Measurements from ENCODE around the gene PDE6A. TPM values are rescaled to one million over a fixed set of nuclear protein-coding genes. Genes with fewer than 3 reads are reported as not detected.

PDE6A gene
- total and polyA plus RNA-seq, 5 experiments from 2014 or later: not detected

DNA sequence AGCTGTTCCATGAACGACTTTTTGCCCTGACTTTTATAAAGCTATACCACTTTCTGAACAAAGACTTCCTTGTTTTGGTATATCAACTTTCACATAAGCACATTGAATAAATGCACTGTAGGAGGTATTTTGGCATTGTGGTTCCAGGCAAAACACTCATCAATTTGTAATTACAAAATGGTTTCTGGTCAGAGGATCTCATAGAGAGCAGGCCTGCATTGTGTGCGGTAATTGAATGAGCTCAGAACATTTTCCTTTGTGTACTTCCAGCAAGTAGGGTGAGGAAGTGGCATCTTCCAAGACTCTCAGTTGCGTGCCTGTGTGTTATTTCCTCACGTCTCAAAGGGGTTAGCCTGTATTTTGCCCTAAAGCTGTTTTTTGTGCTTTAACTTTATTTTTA is 89.2 kb downstream of the PDE6A start:
- Mint-ChIP-seq H3K36me3 (no peaks in the 10 kb centered on the region), H3K4me1 (peaks cover 0 to 7% (median under 1%) of the 10 kb centered on the region in 4 donors), H3K27me3 (no peaks in the 10 kb centered on the region), H3K27ac (peak overlapping the region in 1 of 10 donors; percentile 46), H3K9me3 (no peaks in the 10 kb centered on the region), H3K4me3 (no peak overlapping the region)
- no peak for ATAC-seq
- DNase-seq: no peak
- POLR2A ChIA-PET: no interaction called here

GRCh38 chr5:149854866-149855265 is 89.7 kb downstream of the PDE6A start:
- Mint-ChIP-seq H3K9me3 (no peaks in the 10 kb centered on the region), H3K4me3 (no peak overlapping the region), H3K27ac (peak overlapping the region in 1 of 10 donors; percentile 41), H3K36me3 (peaks cover 0 to 2% (median 0%) of the 10 kb centered on the region in 3 donors), H3K27me3 (no peaks in the 10 kb centered on the region), H3K4me1 (peaks cover 0 to 7% (median 0%) of the 10 kb centered on the region in 4 donors)
- no peak for DNase-seq
- ATAC-seq: no peak
- POLR2A ChIA-PET: no interaction called here

- no peak for ATAC-seq
- POLR2A ChIA-PET: no interaction called here
- no peaks in the 10 kb centered on the region for H3K9me3 Mint-ChIP-seq
- H3K27me3 Mint-ChIP-seq: no peaks in the 10 kb centered on the region
- DNase-seq: no peak
- no peak overlapping the region for H3K27ac Mint-ChIP-seq
- peaks cover 0 to 7% (median 0%) of the 10 kb centered on the region in 4 donors for H3K4me1 Mint-ChIP-seq
- H3K4me3 Mint-ChIP-seq: no peak overlapping the region
- peaks cover 0 to 13% (median 3%) of the 10 kb centered on the region in 3 donors for H3K36me3 Mint-ChIP-seq
Observed at GRCh38 chr5:149853701-149854100, 90.9 kb downstream of the PDE6A start.

- peaks cover 0 to 17% (median 3%) of the 10 kb centered on the region in 3 donors for H3K36me3 Mint-ChIP-seq
- H3K27ac Mint-ChIP-seq: no peak overlapping the region
- POLR2A ChIA-PET: no interaction called here
- ATAC-seq (no peak), DNase-seq (no peak)
- H3K9me3 Mint-ChIP-seq: no peaks in the 10 kb centered on the region
- peaks cover 0 to 7% (median 0%) of the 10 kb centered on the region in 4 donors for H3K4me1 Mint-ChIP-seq
- H3K27me3 Mint-ChIP-seq: no peaks in the 10 kb centered on the region
- H3K4me3 Mint-ChIP-seq: no peak overlapping the region
Observed at GRCh38 chr5:149853331-149853648, 91.3 kb downstream of the PDE6A start.

DNA sequence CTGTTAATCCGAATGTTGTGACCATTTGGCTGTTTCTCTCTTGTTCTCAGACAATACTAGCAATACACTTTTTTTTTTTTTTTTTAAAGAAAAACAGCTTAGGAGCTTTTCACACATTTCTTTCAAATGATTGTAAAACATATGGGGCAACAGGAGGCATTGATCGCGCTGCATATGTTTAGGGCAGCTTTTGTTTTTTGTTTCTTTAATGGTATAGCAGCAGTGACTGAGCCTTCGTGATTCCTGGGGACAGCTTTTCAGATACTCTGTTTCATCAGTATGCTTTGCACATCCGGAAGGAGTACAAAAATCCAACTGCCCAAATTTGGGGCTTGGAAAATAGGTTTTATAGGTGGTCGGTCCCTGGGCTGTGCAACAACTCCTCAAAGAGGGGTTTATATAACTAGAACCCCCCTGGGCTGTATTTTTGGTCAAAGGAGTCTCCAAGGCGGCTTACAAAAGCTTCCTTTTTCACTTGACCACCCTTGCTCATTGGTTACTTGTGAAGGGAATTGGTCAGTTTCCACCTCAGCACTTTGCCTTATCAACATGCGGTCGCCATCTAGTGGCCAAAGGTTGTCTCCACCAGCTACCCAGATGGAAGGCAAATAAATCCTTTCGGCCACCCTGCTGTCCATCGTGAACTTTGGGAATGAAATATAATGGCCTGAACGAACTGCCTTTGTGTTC is 91.8 kb downstream of the PDE6A start:
- ATAC-seq (no peak), DNase-seq (peak in 5 of 10 donors; percentile 9 to 21 (median 17))
- no peak overlapping the region for H3K4me3 Mint-ChIP-seq
- no peaks in the 10 kb centered on the region for H3K9me3 Mint-ChIP-seq
- peaks cover 0 to 7% (median 0%) of the 10 kb centered on the region in 4 donors for H3K4me1 Mint-ChIP-seq
- H3K27ac Mint-ChIP-seq: no peak overlapping the region
- POLR2A ChIA-PET: no interaction called here
- H3K27me3 Mint-ChIP-seq: no peaks in the 10 kb centered on the region
- H3K36me3 Mint-ChIP-seq: peaks cover 0 to 22% (median 3%) of the 10 kb centered on the region in 3 donors

DNA sequence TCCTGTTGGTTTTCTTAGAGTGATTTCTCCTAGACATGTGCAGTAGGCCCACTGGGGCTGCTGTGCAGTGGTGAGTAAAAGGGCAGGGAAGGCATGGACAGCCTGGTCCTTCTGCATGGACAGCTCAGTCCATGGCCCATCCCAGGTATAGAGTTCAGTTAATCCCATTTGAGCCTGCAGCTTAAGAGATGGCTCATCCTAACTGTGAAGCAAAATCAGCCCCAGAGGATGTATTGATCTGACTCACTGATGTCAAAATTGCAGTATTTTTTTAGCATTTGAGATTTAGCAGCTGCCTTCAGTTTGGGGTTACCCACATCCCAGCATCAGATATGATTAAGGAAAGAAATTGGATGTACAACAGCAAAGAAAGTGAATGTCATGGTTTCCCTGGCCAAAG is 93.4 kb downstream of the PDE6A start:
- no peaks in the 10 kb centered on the region for H3K27me3 Mint-ChIP-seq
- no peaks in the 10 kb centered on the region for H3K9me3 Mint-ChIP-seq
- POLR2A ChIA-PET: interaction anchor here (0.5 kb wide), 1 partner anchor 124 kb away, joined by 3 read pairs; no protein-coding TSS in a partner anchor
- ATAC-seq (no peak), DNase-seq (no peak)
- H3K27ac Mint-ChIP-seq: peak overlapping the region in 3 of 10 donors; percentile 11 to 30 (median 14)
- H3K4me1 Mint-ChIP-seq: peaks cover 0 to 2% (median 0%) of the 10 kb centered on the region in 4 donors
- no peak overlapping the region for H3K4me3 Mint-ChIP-seq
- peaks cover 0 to 38% (median 14%) of the 10 kb centered on the region in 3 donors for H3K36me3 Mint-ChIP-seq

DNA sequence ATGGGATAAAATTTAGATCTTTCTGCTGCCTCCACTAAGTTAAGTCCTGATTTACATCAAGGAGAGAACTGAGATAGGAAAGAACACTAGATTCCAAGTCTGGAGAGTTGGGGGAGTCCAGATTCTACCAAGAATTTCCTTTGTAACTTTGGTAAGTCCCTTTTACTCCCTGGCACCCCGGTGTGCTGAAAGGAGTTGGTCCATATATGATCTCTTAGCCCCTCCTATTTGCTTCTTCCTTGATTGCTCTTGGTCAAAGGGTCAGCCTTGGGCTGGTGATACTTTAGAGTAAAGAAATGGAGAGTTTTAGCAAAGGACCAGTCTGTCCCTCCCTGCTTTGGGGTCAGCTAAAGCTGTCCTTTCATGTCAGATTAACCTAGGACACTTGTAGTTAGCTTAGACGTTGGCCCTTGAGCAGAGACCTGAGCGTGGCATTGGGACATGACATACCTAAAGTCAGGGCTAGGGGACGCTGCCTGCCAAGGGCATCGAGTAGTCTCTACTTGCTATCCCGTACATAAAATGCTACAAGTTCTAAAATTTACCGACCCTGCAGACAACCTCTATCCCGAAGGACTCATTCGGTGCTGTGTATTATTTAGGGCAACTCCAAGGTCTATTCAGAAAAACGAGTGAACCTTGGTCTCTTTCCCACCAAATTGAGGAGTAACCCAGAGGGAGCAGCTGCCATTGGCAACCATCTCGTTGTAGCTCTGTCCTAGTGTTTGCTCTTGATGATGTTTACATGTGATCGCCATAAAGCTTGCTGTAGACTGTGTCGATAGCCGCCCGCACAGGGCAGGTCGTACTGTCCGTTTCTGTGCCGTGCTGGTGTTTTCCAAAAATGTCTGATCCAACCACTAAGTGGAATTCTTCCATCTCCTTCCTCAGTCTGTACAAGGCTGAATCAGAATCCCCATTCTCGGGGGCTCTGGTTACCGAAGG is 94.4 kb downstream of the PDE6A start:
- Mint-ChIP-seq H3K4me1 (peaks cover 0 to 2% (median 0%) of the 10 kb centered on the region in 4 donors), H3K27me3 (no peaks in the 10 kb centered on the region), H3K9me3 (no peaks in the 10 kb centered on the region), H3K27ac (no peak overlapping the region), H3K4me3 (no peak overlapping the region), H3K36me3 (peaks cover 0 to 46% (median 16%) of the 10 kb centered on the region in 3 donors)
- POLR2A ChIA-PET: interaction anchor here (0.5 kb wide), 1 partner anchor 125 kb away, joined by 3 read pairs; no protein-coding TSS in a partner anchor
- DNase-seq (no peak), ATAC-seq (no peak)

DNA sequence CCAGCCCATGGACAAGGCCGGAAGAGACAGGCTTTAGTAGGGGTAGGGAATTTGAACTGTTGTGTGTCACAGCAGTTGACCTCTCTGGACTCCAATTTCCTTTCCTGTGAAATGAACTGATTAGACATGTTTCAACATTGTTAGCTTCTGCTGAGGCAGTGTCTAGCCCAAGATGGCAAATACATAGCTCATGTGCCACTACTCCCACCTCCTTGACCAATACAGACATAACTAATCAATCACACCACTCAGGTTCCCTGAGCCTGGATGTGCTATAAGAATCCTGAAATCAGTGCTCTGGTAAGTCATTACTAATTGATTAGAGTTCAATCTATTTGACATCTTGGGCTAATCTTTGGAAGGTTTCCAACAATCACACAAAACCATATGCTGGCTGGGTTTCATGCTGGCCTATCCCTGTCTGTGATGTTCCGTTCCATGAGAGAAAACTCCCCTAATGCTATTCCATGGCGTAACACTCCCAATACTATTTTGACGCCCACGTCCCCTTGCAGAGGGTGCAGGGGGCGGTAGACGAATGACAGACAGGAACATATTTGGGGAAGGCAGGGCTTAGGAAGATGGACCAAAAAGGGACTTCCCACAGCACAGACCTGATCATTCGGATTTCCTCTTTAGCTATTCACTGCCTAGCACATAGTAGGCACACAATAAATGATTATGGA is 95.2 kb downstream of the PDE6A start:
- no peak for DNase-seq
- H3K27me3 Mint-ChIP-seq: no peaks in the 10 kb centered on the region
- peaks cover 0 to 53% (median 16%) of the 10 kb centered on the region in 3 donors for H3K36me3 Mint-ChIP-seq
- no peak overlapping the region for H3K4me3 Mint-ChIP-seq
- POLR2A ChIA-PET: no interaction called here
- ATAC-seq: no peak
- no peaks in the 10 kb centered on the region for H3K9me3 Mint-ChIP-seq
- H3K27ac Mint-ChIP-seq: peak overlapping the region in 1 of 10 donors; percentile 9
- peaks cover 0 to 4% (median 0%) of the 10 kb centered on the region in 4 donors for H3K4me1 Mint-ChIP-seq

GRCh38 chr5:149847611-149848010 is 97.0 kb downstream of the PDE6A start:
- no peak overlapping the region for H3K4me3 Mint-ChIP-seq
- H3K4me1 Mint-ChIP-seq: peaks cover 0 to 4% (median 0%) of the 10 kb centered on the region in 4 donors
- ATAC-seq (no peak), DNase-seq (no peak)
- peaks cover 0 to 67% (median 21%) of the 10 kb centered on the region in 3 donors for H3K36me3 Mint-ChIP-seq
- H3K9me3 Mint-ChIP-seq: no peaks in the 10 kb centered on the region
- POLR2A ChIA-PET: no interaction called here
- no peaks in the 10 kb centered on the region for H3K27me3 Mint-ChIP-seq
- peak overlapping the region in 1 of 10 donors; percentile 70 for H3K27ac Mint-ChIP-seq

GRCh38 chr5:149846021-149846420 is 98.6 kb downstream of the PDE6A start:
- DNase-seq (no peak), ATAC-seq (no peak)
- no peaks in the 10 kb centered on the region for H3K9me3 Mint-ChIP-seq
- POLR2A ChIA-PET: no interaction called here
- H3K4me3 Mint-ChIP-seq: no peak overlapping the region
- H3K4me1 Mint-ChIP-seq: peaks cover 0 to 4% (median 0%) of the 10 kb centered on the region in 4 donors
- H3K36me3 Mint-ChIP-seq: peaks cover 0 to 75% (median 23%) of the 10 kb centered on the region in 3 donors
- no peak overlapping the region for H3K27ac Mint-ChIP-seq
- H3K27me3 Mint-ChIP-seq: no peaks in the 10 kb centered on the region

- DNase-seq: no peak
- no peaks in the 10 kb centered on the region for H3K27me3 Mint-ChIP-seq
- H3K4me3 Mint-ChIP-seq: no peak overlapping the region
- POLR2A ChIA-PET: no interaction called here
- peaks cover 0 to 4% (median 0%) of the 10 kb centered on the region in 4 donors for H3K4me1 Mint-ChIP-seq
- no peak for ATAC-seq
- no peak overlapping the region for H3K27ac Mint-ChIP-seq
- H3K36me3 Mint-ChIP-seq: peaks cover 4 to 79% (median 25%) of the 10 kb centered on the region in 3 donors
- H3K9me3 Mint-ChIP-seq: no peaks in the 10 kb centered on the region
Observed at GRCh38 chr5:149845601-149846000, 99.0 kb downstream of the PDE6A start.

Data from naive thymus-derived CD8-positive, alpha-beta T cell (primary cell).